SU-DHL-6 (cell line): Measurements from ENCODE around the gene KIAA2012.

ENCODE experiments used
- EZH2phosphoT487 ChIP-seq: fragments of 200-600 bp; sonication (generic), shearing (Covaris generic); conservative IDR thresholded peaks from 2 replicates; pipeline ENCODE4 v1.6.1; 2018; ENCODE audit warnings: mild to moderate bottlenecking, antibody characterized with exemption, low read length, moderate library complexity, mixed read lengths
- TF ChIP-seq, protein P1 (sequence below): fragments of 200-600 bp; sonication (generic); IDR thresholded peaks from one replicate; pipeline ENCODE4 v1.5.1; 2017; ENCODE audit warnings: antibody characterized with exemption, mild to moderate bottlenecking, low read length, moderate library complexity; ENCODE audit not compliant: insufficient read depth, poor library complexity, severe bottlenecking

DNA sequence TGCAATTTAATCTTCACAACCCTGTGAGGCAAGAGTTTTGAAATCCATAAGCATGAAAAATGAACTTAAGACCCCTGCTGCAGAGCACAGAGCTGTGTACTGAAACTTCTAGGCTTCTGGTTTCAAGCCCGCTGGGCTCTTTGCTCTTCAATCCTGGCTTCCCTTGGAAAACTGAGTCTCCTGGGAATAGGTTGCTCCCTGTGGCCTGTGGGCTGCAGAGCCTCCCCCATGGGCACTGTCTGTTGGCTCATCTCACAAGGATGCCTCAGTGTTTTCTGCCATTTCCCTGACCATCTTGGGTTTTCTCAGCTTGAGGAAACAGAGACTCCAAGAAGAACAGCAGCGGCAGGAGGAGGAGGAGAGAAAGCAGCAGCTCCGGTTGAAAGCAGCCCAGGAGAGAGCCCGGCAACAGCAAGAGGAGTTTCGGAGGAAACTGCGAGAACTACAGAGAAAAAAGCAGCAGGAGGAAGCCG is 120.9 kb downstream of the KIAA2012 start:
- TF ChIP-seq, protein P1, sequence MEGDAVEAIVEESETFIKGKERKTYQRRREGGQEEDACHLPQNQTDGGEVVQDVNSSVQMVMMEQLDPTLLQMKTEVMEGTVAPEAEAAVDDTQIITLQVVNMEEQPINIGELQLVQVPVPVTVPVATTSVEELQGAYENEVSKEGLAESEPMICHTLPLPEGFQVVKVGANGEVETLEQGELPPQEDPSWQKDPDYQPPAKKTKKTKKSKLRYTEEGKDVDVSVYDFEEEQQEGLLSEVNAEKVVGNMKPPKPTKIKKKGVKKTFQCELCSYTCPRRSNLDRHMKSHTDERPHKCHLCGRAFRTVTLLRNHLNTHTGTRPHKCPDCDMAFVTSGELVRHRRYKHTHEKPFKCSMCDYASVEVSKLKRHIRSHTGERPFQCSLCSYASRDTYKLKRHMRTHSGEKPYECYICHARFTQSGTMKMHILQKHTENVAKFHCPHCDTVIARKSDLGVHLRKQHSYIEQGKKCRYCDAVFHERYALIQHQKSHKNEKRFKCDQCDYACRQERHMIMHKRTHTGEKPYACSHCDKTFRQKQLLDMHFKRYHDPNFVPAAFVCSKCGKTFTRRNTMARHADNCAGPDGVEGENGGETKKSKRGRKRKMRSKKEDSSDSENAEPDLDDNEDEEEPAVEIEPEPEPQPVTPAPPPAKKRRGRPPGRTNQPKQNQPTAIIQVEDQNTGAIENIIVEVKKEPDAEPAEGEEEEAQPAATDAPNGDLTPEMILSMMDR = no peak
- TF ChIP-seq EZH2phosphoT487 = no peak
